ES-I3 (cell line): ENCODE measurements around the gene CHD5.

Experiments used
- H3K36me3 ChIP-seq: 2 replicates; pipeline ENCODE4 v1.6.1; 2013; ENCODE audit warnings: mild to moderate bottlenecking, low read length, control low read depth, moderate library complexity; ENCODE audit not compliant: insufficient read depth
- H3K4me1 ChIP-seq: 2 replicates; pipeline ENCODE4 v1.6.1; 2013; ENCODE audit warnings: mild to moderate bottlenecking, control low read depth, low read length; ENCODE audit not compliant: insufficient read depth
- H3K9ac ChIP-seq: 2 replicates; pipeline ENCODE4 v1.6.1; 2013; ENCODE audit warnings: low read depth, mild to moderate bottlenecking, low read length, moderate library complexity
- H3K9me3 ChIP-seq: 2 replicates; pipeline ENCODE4 v1.6.1; 2013; ENCODE audit warnings: mild to moderate bottlenecking, low read length, moderate library complexity; ENCODE audit not compliant: control insufficient read depth, insufficient read depth

CHD5 gene

GRCh38 chr1:6121021-6121421, 59.1 kb downstream of the CHD5 start:
- no peaks in the 10 kb centered on the region for H3K36me3 ChIP-seq
- no peak overlapping the region for H3K9ac ChIP-seq
- H3K9me3 ChIP-seq: no peaks in the 10 kb centered on the region
- H3K4me1 ChIP-seq: no peaks in the 10 kb centered on the region

GRCh38 chr1:6118415-6118814, 61.7 kb downstream of the CHD5 start:
- H3K9me3 ChIP-seq: no peaks in the 10 kb centered on the region
- no peaks in the 10 kb centered on the region for H3K4me1 ChIP-seq
- H3K36me3 ChIP-seq: no peaks in the 10 kb centered on the region
- no peak overlapping the region for H3K9ac ChIP-seq

GRCh38 chr1:6117624-6118023, 62.5 kb downstream of the CHD5 start:
- Histone ChIP-seq H3K36me3 (no peaks in the 10 kb centered on the region), H3K4me1 (no peaks in the 10 kb centered on the region), H3K9ac (no peak overlapping the region), H3K9me3 (no peaks in the 10 kb centered on the region)

GRCh38 chr1:6117064-6117463, 63.1 kb downstream of the CHD5 start:
- no peaks in the 10 kb centered on the region for H3K9me3 ChIP-seq
- no peaks in the 10 kb centered on the region for H3K36me3 ChIP-seq
- no peak overlapping the region for H3K9ac ChIP-seq
- H3K4me1 ChIP-seq: no peaks in the 10 kb centered on the region

- Histone ChIP-seq H3K9ac (no peak overlapping the region), H3K36me3 (no peaks in the 10 kb centered on the region), H3K4me1 (no peaks in the 10 kb centered on the region), H3K9me3 (no peaks in the 10 kb centered on the region)
Measured at GRCh38 chr1:6116137-6116536, 64.0 kb downstream of the CHD5 start.

GRCh38 chr1:6113745-6114144, 66.4 kb downstream of the CHD5 start:
- Histone ChIP-seq H3K9me3 (no peaks in the 10 kb centered on the region), H3K9ac (no peak overlapping the region), H3K4me1 (peaks cover 6% of the 10 kb centered on the region; the same call in 1 of the 2 replicates), H3K36me3 (no peaks in the 10 kb centered on the region)

- Histone ChIP-seq H3K36me3 (no peaks in the 10 kb centered on the region), H3K9me3 (no peaks in the 10 kb centered on the region), H3K4me1 (peaks cover 6% of the 10 kb centered on the region; the same call in 1 of the 2 replicates), H3K9ac (no peak overlapping the region)
Measured at GRCh38 chr1:6113116-6113515, 67.0 kb downstream of the CHD5 start.

GRCh38 chr1:6112690-6113005, 67.5 kb downstream of the CHD5 start:
- Histone ChIP-seq H3K9me3 (no peaks in the 10 kb centered on the region), H3K9ac (no peak overlapping the region), H3K4me1 (peaks cover 6% of the 10 kb centered on the region; the same call in 1 of the 2 replicates), H3K36me3 (no peaks in the 10 kb centered on the region)

- no peak overlapping the region for H3K9ac ChIP-seq
- H3K36me3 ChIP-seq: no peaks in the 10 kb centered on the region
- H3K9me3 ChIP-seq: no peaks in the 10 kb centered on the region
- peaks cover 6% of the 10 kb centered on the region; the same call in 1 of the 2 replicates for H3K4me1 ChIP-seq
Measured at GRCh38 chr1:6111991-6112689, 68.0 kb downstream of the CHD5 start.

GRCh38 chr1:6111571-6111970, 68.5 kb downstream of the CHD5 start:
- H3K4me1 ChIP-seq: peaks cover 6% of the 10 kb centered on the region; the same call in 1 of the 2 replicates
- H3K9me3 ChIP-seq: no peaks in the 10 kb centered on the region
- no peak overlapping the region for H3K9ac ChIP-seq
- no peaks in the 10 kb centered on the region for H3K36me3 ChIP-seq

GRCh38 chr1:6110326-6110725, 69.8 kb downstream of the CHD5 start:
- Histone ChIP-seq H3K4me1 (peaks cover 6% of the 10 kb centered on the region; the same call in 1 of the 2 replicates), H3K9me3 (no peaks in the 10 kb centered on the region), H3K36me3 (no peaks in the 10 kb centered on the region), H3K9ac (no peak overlapping the region)

GRCh38 chr1:6109688-6110087, 70.4 kb downstream of the CHD5 start:
- H3K9me3 ChIP-seq: no peaks in the 10 kb centered on the region
- H3K9ac ChIP-seq: no peak overlapping the region
- no peaks in the 10 kb centered on the region for H3K36me3 ChIP-seq
- peaks cover 6% of the 10 kb centered on the region; the same call in 1 of the 2 replicates for H3K4me1 ChIP-seq

GRCh38 chr1:6108937-6109614, 71.0 kb downstream of the CHD5 start:
- Histone ChIP-seq H3K36me3 (no peaks in the 10 kb centered on the region), H3K4me1 (peaks cover 6% of the 10 kb centered on the region; the same call in 1 of the 2 replicates), H3K9me3 (no peaks in the 10 kb centered on the region), H3K9ac (no peak overlapping the region)

- Histone ChIP-seq H3K9ac (no peak overlapping the region), H3K36me3 (no peaks in the 10 kb centered on the region), H3K9me3 (no peaks in the 10 kb centered on the region), H3K4me1 (peaks cover 6% of the 10 kb centered on the region; the same call in 1 of the 2 replicates)
Measured at GRCh38 chr1:6108476-6108875, 71.6 kb downstream of the CHD5 start.
